ENCODE data around the gene MIB2. TPM values are rescaled to one million over a fixed set of nuclear protein-coding genes. Genes with fewer than 3 reads are reported as not detected.

The MIB2 gene
- total and polyA plus RNA-seq, 12 donors: 1.3 to 608 (median 85.8) TPM

DNA sequence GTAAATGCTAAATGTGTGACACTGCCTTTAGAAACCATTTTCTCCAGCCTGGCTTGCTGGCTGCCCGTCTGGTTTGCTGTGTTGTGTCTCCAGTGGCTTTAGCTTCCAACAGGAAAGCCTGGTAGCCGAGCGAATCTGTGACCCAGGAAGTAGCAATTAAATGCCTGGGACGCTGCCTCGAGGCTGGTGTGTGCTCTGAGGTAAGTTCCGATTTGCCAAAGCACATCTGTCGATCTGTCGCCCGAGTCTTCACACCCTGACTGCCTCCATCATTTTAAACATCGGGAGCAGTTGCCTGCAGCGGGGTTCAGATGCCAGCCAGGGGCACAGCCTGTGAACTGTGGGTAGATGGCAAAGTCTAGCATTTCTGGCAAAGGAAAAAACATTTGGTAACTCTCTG lies 2.2 kb downstream of the MIB2 start:
- H3K4me3 ChIP-seq: no peak overlapping the region
- TF ChIP-seq POLR2A (IDR thresholded peaks at IDR 0.05): no peak
- TF ChIP-seq, protein P1, sequence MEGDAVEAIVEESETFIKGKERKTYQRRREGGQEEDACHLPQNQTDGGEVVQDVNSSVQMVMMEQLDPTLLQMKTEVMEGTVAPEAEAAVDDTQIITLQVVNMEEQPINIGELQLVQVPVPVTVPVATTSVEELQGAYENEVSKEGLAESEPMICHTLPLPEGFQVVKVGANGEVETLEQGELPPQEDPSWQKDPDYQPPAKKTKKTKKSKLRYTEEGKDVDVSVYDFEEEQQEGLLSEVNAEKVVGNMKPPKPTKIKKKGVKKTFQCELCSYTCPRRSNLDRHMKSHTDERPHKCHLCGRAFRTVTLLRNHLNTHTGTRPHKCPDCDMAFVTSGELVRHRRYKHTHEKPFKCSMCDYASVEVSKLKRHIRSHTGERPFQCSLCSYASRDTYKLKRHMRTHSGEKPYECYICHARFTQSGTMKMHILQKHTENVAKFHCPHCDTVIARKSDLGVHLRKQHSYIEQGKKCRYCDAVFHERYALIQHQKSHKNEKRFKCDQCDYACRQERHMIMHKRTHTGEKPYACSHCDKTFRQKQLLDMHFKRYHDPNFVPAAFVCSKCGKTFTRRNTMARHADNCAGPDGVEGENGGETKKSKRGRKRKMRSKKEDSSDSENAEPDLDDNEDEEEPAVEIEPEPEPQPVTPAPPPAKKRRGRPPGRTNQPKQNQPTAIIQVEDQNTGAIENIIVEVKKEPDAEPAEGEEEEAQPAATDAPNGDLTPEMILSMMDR (IDR thresholded peaks at IDR 0.05): no peak
- no peak for DNase-seq

DNA sequence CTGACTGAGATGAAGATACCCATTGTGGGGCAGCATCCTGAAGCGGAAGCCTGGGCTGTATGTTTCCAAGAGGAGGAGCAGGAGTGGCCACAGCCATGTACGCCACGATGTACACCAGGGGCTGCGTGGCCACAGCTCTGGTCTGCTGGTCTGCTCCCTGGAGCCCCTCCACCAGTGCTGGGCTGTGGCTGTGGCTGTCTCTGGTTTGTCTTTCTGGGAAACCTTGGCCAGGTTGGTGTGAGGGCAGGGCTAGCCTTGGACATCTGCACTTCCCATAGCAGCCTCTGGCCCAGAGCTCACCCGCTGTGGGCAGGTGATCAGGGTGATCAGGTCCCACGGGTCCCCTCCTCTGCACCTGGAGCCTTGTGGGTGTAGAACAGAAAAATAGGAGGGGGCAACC lies 2.6 kb downstream of the MIB2 start:
- Histone ChIP-seq H3K36me3 (replicated peaks in 1 of 2) (peaks cover 0 to 8% of the 10 kb centered on the region in 2 donors), H3K4me3 (no peak overlapping the region), H3K27me3 (no peaks in the 10 kb centered on the region), H3K9me3 (replicated peaks in 1 of 3) (no peaks in the 10 kb centered on the region), H3K4me1 (replicated peaks in 1 of 2) (peaks cover 23 to 30% of the 10 kb centered on the region in 2 donors), H3K27ac (no peak overlapping the region)
- 83 to 97% (median 85%) methylated on average over 2 to 6 of the region's 6 CpGs; no CpG with 5 or more reads in 1 of the 4 donors for WGBS, 4 donors
- DNase-seq: no peak
- intact Hi-C loops (cut with DNase I): no loop called here
- TF ChIP-seq, protein P1 (IDR thresholded peaks at IDR 0.05): no peak
- no peak for TF ChIP-seq POLR2A (IDR thresholded peaks at IDR 0.05)

More for the DNA sequence above, 2.2 kb downstream of the MIB2 start:
- H3K27me3 ChIP-seq: no peaks in the 10 kb centered on the region
- H3K27ac ChIP-seq: no peak overlapping the region
- intact Hi-C loops (cut with DNase I): no loop called here
- peaks cover 0 to 8% of the 10 kb centered on the region in 2 donors for H3K36me3 ChIP-seq (replicated peaks in 1 of 2)
- 90 to 94% (median 92%) methylated on average over 10 to 11 of the region's 11 CpGs for WGBS, 4 donors
- H3K4me1 ChIP-seq (replicated peaks in 1 of 2): peaks cover 23 to 30% of the 10 kb centered on the region in 2 donors
- H3K9me3 ChIP-seq (replicated peaks in 1 of 3): no peaks in the 10 kb centered on the region

DNA sequence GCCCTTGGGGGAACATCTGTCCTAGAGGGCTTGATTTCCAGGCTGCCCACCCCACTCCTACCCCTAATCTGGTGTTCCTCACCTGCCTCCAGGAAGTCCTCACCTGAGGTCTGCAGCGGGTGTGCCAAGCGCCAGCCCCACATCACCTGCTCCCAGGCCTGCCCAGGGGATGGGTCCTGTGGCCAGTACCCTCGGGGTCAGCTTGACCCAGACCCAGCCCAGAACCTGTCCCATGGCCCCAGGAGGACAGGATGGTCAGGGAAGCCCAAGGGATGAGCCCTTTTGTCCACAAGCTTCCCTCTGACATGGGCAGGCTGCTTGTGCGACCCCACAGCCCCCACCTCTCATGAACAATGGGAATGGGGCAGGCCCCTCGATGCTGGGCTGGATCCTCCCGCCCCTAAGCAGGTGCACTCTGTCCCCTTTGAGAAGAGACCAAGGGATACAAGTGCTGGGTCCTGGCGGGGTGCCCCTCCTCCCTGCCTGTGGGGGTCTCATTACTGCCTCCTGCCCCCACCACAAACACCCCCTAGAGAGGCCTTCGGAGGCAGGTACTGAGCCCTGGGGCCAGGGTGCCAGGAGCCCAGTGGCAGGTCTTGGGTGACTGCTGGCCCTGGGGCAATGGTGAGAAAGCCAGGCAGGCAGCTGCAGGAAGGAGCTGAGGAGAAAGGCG lies 3.2 kb downstream of the MIB2 start:
- TF ChIP-seq, protein P1 (IDR thresholded peaks at IDR 0.05): no peak
- no peak for TF ChIP-seq POLR2A (IDR thresholded peaks at IDR 0.05)
- 86 to 96% (median 93%) methylated on average over 2 to 9 of the region's 9 CpGs for whole genome bisulfite sequencing, 4 donors
- H3K9me3 ChIP-seq (replicated peaks in 1 of 3): no peaks in the 10 kb centered on the region
- H3K4me1 ChIP-seq (replicated peaks in 1 of 2): peaks cover 20 to 27% of the 10 kb centered on the region in 2 donors
- DNase-seq: no peak
- no peak overlapping the region for H3K4me3 ChIP-seq
- H3K27ac ChIP-seq: no peak overlapping the region
- intact Hi-C loops (cut with DNase I): no loop called here
- H3K36me3 ChIP-seq (replicated peaks in 1 of 2): peaks cover 0 to 8% of the 10 kb centered on the region in 2 donors
- no peaks in the 10 kb centered on the region for H3K27me3 ChIP-seq

- Histone ChIP-seq H3K4me3 (no peak overlapping the region), H3K36me3 (replicated peaks in 1 of 2) (peaks cover 0 to 8% of the 10 kb centered on the region in 2 donors), H3K9me3 (replicated peaks in 1 of 3) (no peaks in the 10 kb centered on the region), H3K27ac (no peak overlapping the region), H3K27me3 (no peaks in the 10 kb centered on the region), H3K4me1 (replicated peaks in 1 of 2) (peaks cover 8 to 13% of the 10 kb centered on the region in 2 donors)
- 57 to 80% (median 73%) methylated on average over 2 to 14 of the region's 14 CpGs for WGBS, 4 donors
- intact Hi-C loops (cut with DNase I): no loop called here
- no peak for DNase-seq
- TF ChIP-seq, protein P1 (IDR thresholded peaks at IDR 0.05): peak in 1 of 6 experiments; percentile 19
- no peak for TF ChIP-seq POLR2A (IDR thresholded peaks at IDR 0.05)
Observed at GRCh38 chr1:1619917-1620361, 4.6 kb downstream of the MIB2 start.
